Smooth muscle cell (in vitro differentiated cells): Measurements from ENCODE around the gene ZNF438. TPM values are rescaled to one million over a fixed set of nuclear protein-coding genes. Genes with fewer than 3 reads are reported as not detected.

Experiments
- DNase-seq: peaks from one replicate; lab custom pipeline; 2025; ENCODE audit not compliant: unreplicated experiment; lab: John Stamatoyannopoulos, UW
- H2AFZ ChIP-seq: fragments of 200-600 bp; sonication (generic); 2 replicates; pipeline ENCODE4 v1.6.0; 2016; ENCODE audit warnings: antibody characterized with exemption, low read depth, mild to moderate bottlenecking
- H3F3A ChIP-seq: fragments of 200-600 bp; sonication (generic); 2 replicates; pipeline ENCODE4 v1.6.0; 2017; ENCODE audit warnings: antibody characterized with exemption, low read depth
- H3K27ac ChIP-seq: fragments of 200-600 bp; sonication (generic); 2 replicates; pipeline ENCODE4 v1.5.1; 2016; ENCODE audit warnings: low read depth, mild to moderate bottlenecking
- H3K27me3 ChIP-seq: fragments of 200-600 bp; sonication (generic); 2 replicates; pipeline ENCODE4 v1.6.1; 2016; ENCODE audit warnings: low read depth, mild to moderate bottlenecking
- H3K36me3 ChIP-seq: fragments of 200-600 bp; sonication (generic); 2 replicates; pipeline ENCODE4 v1.5.1; 2016; ENCODE audit warnings: low read depth
- H3K4me1 ChIP-seq: fragments of 200-600 bp; sonication (generic); 2 replicates; pipeline ENCODE4 v1.5.1; 2016; ENCODE audit warnings: low read depth
- H3K4me2 ChIP-seq: fragments of 200-600 bp; sonication (generic); 2 replicates; pipeline ENCODE4 v1.6.0; 2016; ENCODE audit warnings: mild to moderate bottlenecking
- H3K4me3 ChIP-seq: fragments of 200-600 bp; sonication (generic); 2 replicates; pipeline ENCODE4 v1.5.1; 2016; ENCODE audit warnings: mild to moderate bottlenecking
- H3K79me2 ChIP-seq: fragments of 200-600 bp; sonication (generic); 2 replicates; pipeline ENCODE4 v1.6.0; 2016; ENCODE audit warnings: low read depth, mild to moderate bottlenecking
- H3K9ac ChIP-seq: fragments of 200-600 bp; sonication (generic); 2 replicates; pipeline ENCODE4 v1.6.0; 2016; ENCODE audit warnings: low read depth
- H3K9me3 ChIP-seq: fragments of 200-600 bp; sonication (generic); replicated peaks from 2 replicates; pipeline ENCODE4 v1.5.1; 2016; ENCODE audit warnings: low read depth
- H4K20me1 ChIP-seq: fragments of 200-600 bp; sonication (generic); 2 replicates; pipeline ENCODE4 v1.6.0; 2016; ENCODE audit warnings: low read depth
- WGBS: methylation state at CpG from one replicate; pipeline ENCODE4 v1.1.7; 2016; ENCODE audit warnings: low lambda C conversion rate; 5-methylcytosine and 5-hydroxymethylcytosine counted together
- polyA plus RNA-seq: library from polyadenylated mRNA; unstranded; fragments of >200 nt; fragmentation: Nextera tagmentation; extraction: Ambion mirVana; gene quantifications from 2 replicates; pipeline ENCODE4 v1.2.1, GENCODE V29; 2016
- total RNA-seq: library from RNA; depleted of rRNA; stranded (reverse); fragments of >200 nt; gene quantifications from 2 replicates; pipeline ENCODE4 v1.2.3, GENCODE V29; 2014
- TF ChIP-seq, protein P1 (sequence below): fragments of 200-600 bp; sonication (generic); IDR thresholded peaks from 2 replicates; pipeline ENCODE4 v1.5.1; 2017; ENCODE audit warnings: borderline replicate concordance, mild to moderate bottlenecking, antibody characterized with exemption; ENCODE audit not compliant: insufficient read depth, poor library complexity, severe bottlenecking

The ZNF438 gene
- total and polyA plus RNA-seq, 2 experiments from 2014 or later, result 2.8 to 3.4 TPM

DNA sequence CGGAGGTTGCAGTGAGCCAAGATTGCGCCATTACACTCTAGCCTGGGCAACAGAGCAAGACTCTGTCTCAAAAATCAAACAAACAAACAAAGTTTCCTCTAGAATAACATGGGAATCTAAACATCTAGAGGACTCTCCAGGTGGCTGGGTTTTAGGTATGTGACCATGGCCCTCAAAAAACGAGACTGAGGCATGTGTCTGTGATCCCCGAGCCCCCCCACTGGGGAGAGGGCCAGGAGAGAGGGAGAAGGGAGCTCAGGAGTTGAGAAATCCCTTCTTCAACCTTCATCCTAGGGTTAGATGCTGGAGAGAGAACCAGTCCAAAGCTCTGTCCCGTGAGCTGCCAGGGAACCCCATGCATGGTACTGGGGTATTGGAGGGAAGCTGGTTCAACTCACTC, 214.1 kb downstream of the ZNF438 start:
- Histone ChIP-seq H3F3A (peaks cover 35% of the 10 kb centered on the region), H3K4me2 (no peak overlapping the region), H3K9ac (no peak overlapping the region), H4K20me1 (no peaks in the 10 kb centered on the region), H2AFZ (no peak overlapping the region), H3K9me3 (no peaks in the 10 kb centered on the region), H3K79me2 (no peaks in the 10 kb centered on the region), H3K36me3 (no peaks in the 10 kb centered on the region), H3K27me3 (no peaks in the 10 kb centered on the region), H3K4me1 (peaks cover 5% of the 10 kb centered on the region), H3K4me3 (no peak overlapping the region), H3K27ac (no peak overlapping the region)
- TF ChIP-seq, protein P1, sequence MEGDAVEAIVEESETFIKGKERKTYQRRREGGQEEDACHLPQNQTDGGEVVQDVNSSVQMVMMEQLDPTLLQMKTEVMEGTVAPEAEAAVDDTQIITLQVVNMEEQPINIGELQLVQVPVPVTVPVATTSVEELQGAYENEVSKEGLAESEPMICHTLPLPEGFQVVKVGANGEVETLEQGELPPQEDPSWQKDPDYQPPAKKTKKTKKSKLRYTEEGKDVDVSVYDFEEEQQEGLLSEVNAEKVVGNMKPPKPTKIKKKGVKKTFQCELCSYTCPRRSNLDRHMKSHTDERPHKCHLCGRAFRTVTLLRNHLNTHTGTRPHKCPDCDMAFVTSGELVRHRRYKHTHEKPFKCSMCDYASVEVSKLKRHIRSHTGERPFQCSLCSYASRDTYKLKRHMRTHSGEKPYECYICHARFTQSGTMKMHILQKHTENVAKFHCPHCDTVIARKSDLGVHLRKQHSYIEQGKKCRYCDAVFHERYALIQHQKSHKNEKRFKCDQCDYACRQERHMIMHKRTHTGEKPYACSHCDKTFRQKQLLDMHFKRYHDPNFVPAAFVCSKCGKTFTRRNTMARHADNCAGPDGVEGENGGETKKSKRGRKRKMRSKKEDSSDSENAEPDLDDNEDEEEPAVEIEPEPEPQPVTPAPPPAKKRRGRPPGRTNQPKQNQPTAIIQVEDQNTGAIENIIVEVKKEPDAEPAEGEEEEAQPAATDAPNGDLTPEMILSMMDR, result no peak
- WGBS, result 97% methylated on average over 5 of the region's 5 CpGs
- DNase-seq, result no peak

DNA sequence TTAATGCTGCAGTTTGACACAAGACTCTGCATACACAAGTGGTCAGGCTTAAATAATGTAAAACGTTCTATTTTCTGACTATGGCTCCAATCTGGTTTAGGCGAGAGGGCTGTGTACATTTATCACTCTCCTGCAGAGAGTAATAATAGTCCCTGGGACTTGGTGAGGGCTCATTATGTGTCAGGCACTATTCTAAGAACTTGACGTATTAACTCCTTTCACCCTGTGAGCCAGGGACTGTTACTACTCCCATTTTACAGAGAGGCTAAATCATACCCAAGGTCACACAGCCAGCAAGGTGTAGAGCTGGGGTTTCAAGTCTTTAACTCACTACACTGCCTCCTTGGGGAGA, 214.9 kb downstream of the ZNF438 start:
- Histone ChIP-seq H3K27ac (no peak overlapping the region), H3K9ac (no peak overlapping the region), H3F3A (peaks cover 38% of the 10 kb centered on the region), H3K4me3 (no peak overlapping the region), H3K4me2 (no peak overlapping the region), H3K4me1 (peaks cover 10% of the 10 kb centered on the region), H3K36me3 (no peaks in the 10 kb centered on the region), H3K9me3 (no peaks in the 10 kb centered on the region), H4K20me1 (no peaks in the 10 kb centered on the region), H3K79me2 (no peaks in the 10 kb centered on the region), H3K27me3 (no peaks in the 10 kb centered on the region), H2AFZ (peak overlapping the region; percentile 14)
- WGBS, result 87% methylated on average over 3 of the region's 3 CpGs
- TF ChIP-seq, protein P1, result no peak
- no peak for DNase-seq

DNA sequence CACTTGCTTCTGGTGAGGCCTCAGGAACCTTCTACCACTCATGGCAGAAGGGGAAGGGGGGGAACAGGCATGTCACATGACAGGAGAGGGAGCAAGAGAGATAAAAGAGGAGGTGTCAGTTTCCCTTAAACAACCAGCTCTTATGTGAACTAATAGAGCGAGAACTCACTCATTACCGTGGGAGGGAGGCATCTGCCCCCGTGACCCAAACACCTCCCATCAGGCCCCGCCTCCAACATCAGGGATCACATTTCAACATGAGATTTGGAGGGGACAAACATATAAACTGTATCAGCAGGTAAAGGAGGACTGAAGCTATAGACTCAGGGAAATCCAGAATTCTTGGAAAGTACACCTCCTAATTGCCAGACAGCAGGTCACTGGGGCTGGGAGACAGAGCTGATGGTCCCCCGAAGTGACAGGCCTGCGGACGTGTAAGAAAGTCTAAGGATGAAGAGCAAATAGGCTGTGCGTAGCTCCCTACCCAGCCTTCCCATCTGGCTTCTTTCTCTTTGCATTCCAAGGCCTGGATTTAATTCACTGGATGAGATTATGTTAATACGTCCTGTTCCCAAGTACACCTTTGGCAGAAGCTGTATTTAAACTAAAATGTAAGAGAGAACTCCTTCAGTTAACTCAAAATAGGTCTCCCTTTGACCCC, 215.4 kb downstream of the ZNF438 start:
- no peaks in the 10 kb centered on the region for H3K36me3 ChIP-seq
- no peaks in the 10 kb centered on the region for H3K27me3 ChIP-seq
- peak overlapping the region; percentile 14 for H2AFZ ChIP-seq
- no peak overlapping the region for H3K4me2 ChIP-seq
- no peaks in the 10 kb centered on the region for H4K20me1 ChIP-seq
- H3K4me3 ChIP-seq, result no peak overlapping the region
- peaks cover 8% of the 10 kb centered on the region for H3K4me1 ChIP-seq
- 85% methylated on average over 9 of the region's 9 CpGs for WGBS
- DNase-seq, result no peak
- H3K27ac ChIP-seq, result no peak overlapping the region
- H3F3A ChIP-seq, result peaks cover 34% of the 10 kb centered on the region
- TF ChIP-seq, protein P1, result no peak
- H3K9ac ChIP-seq, result no peak overlapping the region
- no peaks in the 10 kb centered on the region for H3K9me3 ChIP-seq
- H3K79me2 ChIP-seq, result no peaks in the 10 kb centered on the region

DNA sequence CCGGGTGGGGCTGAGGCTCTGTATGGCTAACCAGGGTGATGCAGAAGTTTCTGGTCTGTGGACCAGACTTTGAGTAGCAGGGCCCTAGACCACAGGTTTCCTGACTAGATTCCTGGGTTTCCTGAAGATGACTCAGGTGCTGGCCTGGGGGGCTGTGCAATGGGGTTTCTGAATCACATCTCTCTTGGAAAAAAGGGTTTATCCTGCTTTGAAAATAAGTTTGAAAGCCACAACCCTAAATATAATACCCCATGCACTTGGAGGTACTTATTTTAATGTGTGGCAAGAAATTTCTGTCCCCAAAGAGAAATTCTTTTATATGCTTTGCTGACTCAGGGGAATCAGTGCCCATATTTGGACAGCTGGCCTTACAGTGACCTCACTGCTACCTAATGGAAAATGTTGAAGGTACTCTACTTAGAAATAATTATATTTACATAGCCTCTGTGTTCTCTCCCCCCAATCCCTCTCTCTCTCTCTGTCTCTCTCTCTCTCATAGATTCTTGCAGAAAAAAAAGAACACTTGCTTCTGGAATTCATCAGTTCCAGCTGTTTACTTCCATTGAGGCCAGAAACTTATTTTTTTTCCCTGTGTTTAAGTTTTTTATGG, 217.7 kb downstream of the ZNF438 start:
- 47% methylated on average over 1 of the region's 1 CpG for WGBS
- peak overlapping the region; percentile 75 for H3K27ac ChIP-seq
- DNase-seq, result no peak
- TF ChIP-seq, protein P1, result no peak
- H2AFZ ChIP-seq, result no peak overlapping the region
- H3K9ac ChIP-seq, result no peak overlapping the region
- H3K4me2 ChIP-seq, result peak overlapping the region; percentile 2
- peaks cover 6% of the 10 kb centered on the region for H3K4me1 ChIP-seq
- H3K4me3 ChIP-seq, result no peak overlapping the region
- H3K36me3 ChIP-seq, result no peaks in the 10 kb centered on the region
- no peaks in the 10 kb centered on the region for H3K9me3 ChIP-seq
- peaks cover 11% of the 10 kb centered on the region for H3F3A ChIP-seq
- H3K27me3 ChIP-seq, result no peaks in the 10 kb centered on the region
- no peaks in the 10 kb centered on the region for H3K79me2 ChIP-seq
- H4K20me1 ChIP-seq, result no peaks in the 10 kb centered on the region
